Measurements from ENCODE around the gene ECSIT. TPM values are rescaled to one million over a fixed set of nuclear protein-coding genes. Genes with fewer than 3 reads are reported as not detected.

The ECSIT gene
- total RNA-seq, 1 donor from 2014 or later = 52.7 TPM

GRCh38 chr19:11504502-11505031 lies 24.4 kb downstream of the ECSIT start:
- DNase-seq (ENCODE audit: low read depth) = no peak

GRCh38 chr19:11499890-11500420 lies 29.0 kb downstream of the ECSIT start:
- no peak for DNase-seq (ENCODE audit: low read depth)

GRCh38 chr19:11499220-11499726 lies 29.7 kb downstream of the ECSIT start:
- DNase-seq (ENCODE audit: low read depth) = no peak

GRCh38 chr19:11496391-11497163 lies 32.4 kb downstream of the ECSIT start:
- peak; percentile 64 for DNase-seq (ENCODE audit: low read depth)

GRCh38 chr19:11495885-11496284 lies 33.0 kb downstream of the ECSIT start:
- no peak for DNase-seq (ENCODE audit: low read depth)

- DNase-seq (ENCODE audit: low read depth) = no peak
These were observed 33.5 kb downstream of the ECSIT start for GRCh38 chr19:11495481-11495880.

- DNase-seq (ENCODE audit: low read depth) = no peak
These were observed 34.2 kb downstream of the ECSIT start for GRCh38 chr19:11494634-11495285.

GRCh38 chr19:11489378-11489777 lies 39.6 kb downstream of the ECSIT start:
- no peak for DNase-seq (ENCODE audit: low read depth)

GRCh38 chr19:11486661-11487503 lies 42.1 kb downstream of the ECSIT start:
- DNase-seq (ENCODE audit: low read depth) = no peak

- no peak for DNase-seq (ENCODE audit: low read depth)
These were observed 43.6 kb downstream of the ECSIT start for GRCh38 chr19:11485245-11485837.

- no peak for DNase-seq (ENCODE audit: low read depth)
These were observed 45.4 kb downstream of the ECSIT start for GRCh38 chr19:11483366-11484111.

GRCh38 chr19:11482384-11483050 lies 46.4 kb downstream of the ECSIT start:
- DNase-seq (ENCODE audit: low read depth) = peak; percentile 68

- peak; percentile 70 for DNase-seq (ENCODE audit: low read depth)
These were observed 47.2 kb downstream of the ECSIT start for GRCh38 chr19:11481534-11482383.

- DNase-seq (ENCODE audit: low read depth) = no peak
These were observed 48.0 kb downstream of the ECSIT start, which contains the start of gene ELAVL3 for GRCh38 chr19:11480715-11481533. ELAVL3 (minus strand) TSS chr19:11481046; CDS start chr19:11480608, 438 bp downstream.

- DNase-seq (ENCODE audit: low read depth) = no peak
These were observed 48.8 kb downstream of the ECSIT start for GRCh38 chr19:11479898-11480714.

GRCh38 chr19:11479090-11479897 lies 49.6 kb downstream of the ECSIT start:
- DNase-seq (ENCODE audit: low read depth) = no peak
